SK-N-SH (cell line): ENCODE results near the gene BCAR1.
"Not testable (repeated sequence)": the region's sequence is repeated elsewhere in the genome, so short reads cannot be mapped to it uniquely, and the experiment has no call there.

Experiments
- CTCF ChIP-seq: fragments of 200-600 bp; sonication (generic); IDR thresholded peaks from 2 replicates; pipeline ENCODE4 v1.6.1; 2017; ENCODE audit warnings: antibody characterized with exemption, mild to moderate bottlenecking, moderate library complexity
- FOXJ3 ChIP-seq: sonication (generic); formaldehyde crosslinking; IDR thresholded peaks from 2 replicates; pipeline ENCODE4 v1.5.1; 2020; ENCODE audit warnings: mild to moderate bottlenecking, missing genetic modification reagents

GRCh38 chr16:75211286-75211685 lies 40.1 kb downstream of the BCAR1 start:
- not testable (repeated sequence) for TF ChIP-seq CTCF, FOXJ3
